MCF 10A (cell line): Measurements from ENCODE around the gene TNFRSF12A. TPM values are rescaled to one million over a fixed set of nuclear protein-coding genes. Genes with fewer than 3 reads are reported as not detected.

Experiments
- BruUV-seq: library from RNA; stranded (reverse); fragments of 400-500 nt; replicated peaks from 2 replicates; lab custom pipeline; 2021; lab: Mats Ljungman, UMichigan
- CTCF ChIA-PET: fragments of 300-600 bp; sonication (Branson Sonifier 250); formaldehyde crosslinking; extraction: SDS; loops from one replicate; lab custom pipeline; 2021; ENCODE audit warnings: antibody characterized with exemption, inconsistent platforms; lab: Yijun Ruan, JAX
- POLR2A ChIA-PET: fragments of 300-600, 350-650 bp; sonication (Branson Sonifier 250); formaldehyde crosslinking; extraction: SDS; loops from one replicate; lab custom pipeline; 2020; ENCODE audit warnings: antibody characterized with exemption, inconsistent platforms; lab: Yijun Ruan, JAX
- DNase-seq: peaks from one replicate; pipeline ENCODE4 v3.0.0-alpha.2; 2018; ENCODE audit not compliant: unreplicated experiment
- H3K27ac Mint-ChIP-seq: one replicate; pipeline ENCODE4 v1.8.0; 2022; ENCODE audit warnings: mild to moderate bottlenecking, low read depth, mixed read lengths; ENCODE audit not compliant: unreplicated experiment
- H3K27me3 Mint-ChIP-seq: one replicate; pipeline ENCODE4 v1.8.0; 2022; ENCODE audit warnings: mixed read lengths; ENCODE audit not compliant: insufficient read depth, unreplicated experiment
- H3K36me3 Mint-ChIP-seq: one replicate; pipeline ENCODE4 v1.8.0; 2022; ENCODE audit warnings: mild to moderate bottlenecking, moderate library complexity, mixed read lengths; ENCODE audit not compliant: insufficient read depth, unreplicated experiment
- H3K4me1 Mint-ChIP-seq: one replicate; pipeline ENCODE4 v1.8.0; 2022; ENCODE audit warnings: mixed read lengths; ENCODE audit not compliant: insufficient read depth, unreplicated experiment
- H3K4me3 Mint-ChIP-seq: one replicate; pipeline ENCODE4 v1.8.0; 2022; ENCODE audit warnings: mild to moderate bottlenecking, moderate library complexity, mixed read lengths; ENCODE audit not compliant: unreplicated experiment
- H3K9me3 Mint-ChIP-seq: one replicate; pipeline ENCODE4 v1.8.0; 2022; ENCODE audit warnings: mixed read lengths; ENCODE audit not compliant: unreplicated experiment
- CTCF ChIP-seq: fragments of 200-600 bp; IDR thresholded peaks from one replicate; pipeline ENCODE4 v1.8.0; 2022; ENCODE audit warnings: antibody characterized with exemption, mild to moderate bottlenecking; ENCODE audit not compliant: unreplicated experiment
- intact Hi-C: fragments of 100-400 bp; cut with micrococcal nuclease; formaldehyde crosslinking; loops from 2 replicates; pipeline ENCODE4 v1.14.1; 2022
- total RNA-seq: library from RNA; stranded (reverse); gene quantifications from 2 replicates; pipeline ENCODE4 v1.2.3, GENCODE V29; 2022

TNFRSF12A gene
- total RNA-seq, 1 experiment from 2014 or later = 641 TPM

GRCh38 chr16:2985462-2985861 is 34.7 kb upstream of the TNFRSF12A start:
- Mint-ChIP-seq H3K4me1 (peaks cover 6% of the 10 kb centered on the region), H3K9me3 (no peaks in the 10 kb centered on the region), H3K4me3 (no peak overlapping the region), H3K36me3 (peaks cover 5% of the 10 kb centered on the region), H3K27me3 (no peaks in the 10 kb centered on the region), H3K27ac (no peak overlapping the region)
- no peak for TF ChIP-seq CTCF
- intact Hi-C loops = no loop called here
- ChIA-PET POLR2A (no interaction called here), CTCF (interaction anchor here (0.6 to 1.3 kb wide), 4 partner anchors 38 to 845 kb away, joined by 3 to 4 read pairs (median 4); partner anchors contain the start of gene HCFC1R1)
- DNase-seq = no peak
- BruUV-seq = no TSS peak

- Mint-ChIP-seq H3K36me3 (peaks cover 3% of the 10 kb centered on the region), H3K27me3 (no peaks in the 10 kb centered on the region), H3K9me3 (no peaks in the 10 kb centered on the region), H3K4me1 (peaks cover 6% of the 10 kb centered on the region), H3K27ac (no peak overlapping the region), H3K4me3 (no peak overlapping the region)
- intact Hi-C loops = no loop called here
- no peak for DNase-seq
- no TSS peak for BruUV-seq
- TF ChIP-seq CTCF = no peak
- CTCF ChIA-PET = interaction anchor here (0.7 kb wide), 3 partner anchors 9 to 846 kb away, joined by 4 read pairs; no protein-coding TSS in a partner anchor
- POLR2A ChIA-PET = no interaction called here
Observed at GRCh38 chr16:2985893-2986355, 34.2 kb upstream of the TNFRSF12A start.

GRCh38 chr16:2986623-2987188 is 33.5 kb upstream of the TNFRSF12A start:
- H3K4me3 Mint-ChIP-seq = no peak overlapping the region
- no peak for DNase-seq
- TF ChIP-seq CTCF = no peak
- ChIA-PET POLR2A (no interaction called here), CTCF (interaction anchor here (0.7 kb wide), 2 partner anchors 8 to 36 kb away, joined by 4 read pairs; no protein-coding TSS in a partner anchor)
- no TSS peak for BruUV-seq
- no peaks in the 10 kb centered on the region for H3K9me3 Mint-ChIP-seq
- no peak overlapping the region for H3K27ac Mint-ChIP-seq
- intact Hi-C loops = no loop called here
- H3K27me3 Mint-ChIP-seq = no peaks in the 10 kb centered on the region
- H3K4me1 Mint-ChIP-seq = peaks cover 3% of the 10 kb centered on the region
- H3K36me3 Mint-ChIP-seq = no peaks in the 10 kb centered on the region

GRCh38 chr16:2987286-2987685 is 32.9 kb upstream of the TNFRSF12A start:
- H3K27ac Mint-ChIP-seq = no peak overlapping the region
- H3K9me3 Mint-ChIP-seq = no peaks in the 10 kb centered on the region
- H3K4me1 Mint-ChIP-seq = no peaks in the 10 kb centered on the region
- no peaks in the 10 kb centered on the region for H3K36me3 Mint-ChIP-seq
- no peak for DNase-seq
- BruUV-seq = no TSS peak
- no peak overlapping the region for H3K4me3 Mint-ChIP-seq
- ChIA-PET POLR2A (no interaction called here), CTCF (no interaction called here)
- no peak for TF ChIP-seq CTCF
- intact Hi-C loops = no loop called here
- no peaks in the 10 kb centered on the region for H3K27me3 Mint-ChIP-seq
